T-cell (primary cell): Measurements from ENCODE around the gene GATA6. TPM values are rescaled to one million over a fixed set of nuclear protein-coding genes. Genes with fewer than 3 reads are reported as not detected.

Experiments used
- ATAC-seq, 4 experiments: fragments of 200-7000 bp in 3 of 4; fragments of 150-1000 bp in 1 of 4; cut with Tn5 transposase; replicated peaks in 1 of 4; 1 replicate in 3 of 4; 2 replicates in 1 of 4; pipeline ENCODE4 v1.10.0; 2021; ENCODE audit warnings: moderate library complexity in 3 of 4, mild to moderate bottlenecking in 2 of 4, moderate number of reproducible peaks in 1 of 4
- CTCF ChIA-PET, 2 donors: fragments of 300-600 bp; sonication (Branson Sonifier 250); formaldehyde crosslinking; loops; one replicate each; lab custom pipeline; 2022; ENCODE audit warnings: antibody characterized with exemption in 2 of 2; lab: Charles Lee
- POLR2A ChIA-PET, 2 donors: fragments of 300-600 bp; sonication (Branson Sonifier 250); formaldehyde crosslinking; loops; one replicate each; lab custom pipeline; 2022; ENCODE audit warnings: antibody characterized with exemption in 2 of 2; lab: Charles Lee
- DNase-seq, 35 experiments: peaks; one replicate each; pipeline versions ENCODE4 v3.0.0 to v3.0.0-alpha.2; 2013 to 2023
- H3K27ac ChIP-seq: one replicate; pipeline ENCODE4 v1.5.1; 2013; ENCODE audit warnings: low read length
- H3K27me3 ChIP-seq, 2 experiments: replicated peaks in 1 of 2; 1 replicate in 1 of 2; 2 replicates in 1 of 2; pipeline versions ENCODE4 v1.6.1 to v1.7.0; 2013; ENCODE audit warnings: low read length in 1 of 2, mixed read lengths in 1 of 2; ENCODE audit not compliant: control insufficient read depth in 2 of 2, insufficient read depth in 2 of 2; ENCODE audit errors: extremely low read depth in 1 of 2
- H3K36me3 ChIP-seq, 2 donors: 1 replicate in 1 of 2; 2 replicates in 1 of 2; pipeline versions ENCODE4 v1.6.1 to v1.7.0; 2013; ENCODE audit warnings: low read length in 1 of 2; ENCODE audit not compliant: control insufficient read depth in 2 of 2, insufficient read depth in 1 of 2; ENCODE audit errors: extremely low read depth in 1 of 2
- H3K4me1 ChIP-seq, 2 experiments: 1 replicate in 1 of 2; 2 replicates in 1 of 2; pipeline versions ENCODE4 v1.6.1 to v1.7.0; 2013; ENCODE audit warnings: low read length in 2 of 2, mixed read lengths in 1 of 2; ENCODE audit not compliant: insufficient read depth in 2 of 2, control insufficient read depth in 1 of 2; ENCODE audit errors: extremely low read depth in 1 of 2
- H3K4me3 ChIP-seq, 2 donors: 1 replicate in 1 of 2; 2 replicates in 1 of 2; pipeline versions ENCODE4 v1.5.1 to v1.7.0; 2013; ENCODE audit warnings: mild to moderate bottlenecking in 2 of 2, low read length in 1 of 2, moderate library complexity in 1 of 2; ENCODE audit not compliant: control insufficient read depth in 1 of 2; ENCODE audit errors: extremely low read depth in 1 of 2
- H3K9me3 ChIP-seq: 2 replicates; pipeline ENCODE4 v1.7.0; 2013
- H3K27ac Mint-ChIP-seq, 2 donors: one replicate each; pipeline ENCODE4 v1.8.0; 2020 to 2021; ENCODE audit warnings: mild to moderate bottlenecking in 2 of 2, mixed read lengths in 2 of 2
- H3K27me3 Mint-ChIP-seq, 2 donors: one replicate each; pipeline ENCODE4 v1.8.0; 2021 to 2022; ENCODE audit warnings: mixed read lengths in 2 of 2
- H3K36me3 Mint-ChIP-seq: one replicate; pipeline ENCODE4 v1.8.0; 2021; ENCODE audit warnings: mixed read lengths
- H3K4me1 Mint-ChIP-seq, 3 donors: one replicate each; pipeline ENCODE4 v1.8.0; 2020 to 2022; ENCODE audit warnings: mixed read lengths in 3 of 3, mild to moderate bottlenecking in 1 of 3
- H3K4me3 Mint-ChIP-seq, 3 donors: one replicate each; pipeline ENCODE4 v1.8.0; 2020 to 2022; ENCODE audit warnings: mild to moderate bottlenecking in 3 of 3, mixed read lengths in 3 of 3, moderate library complexity in 3 of 3
- H3K9me3 Mint-ChIP-seq, 3 donors: one replicate each; pipeline ENCODE4 v1.8.0; 2020 to 2022; ENCODE audit warnings: mixed read lengths in 3 of 3
- WGBS: methylation state at CpG from one replicate; pipeline ENCODE4 v1.1.5; 2013; ENCODE audit warnings: missing lambda C conversion rate; ENCODE audit not compliant: insufficient coverage; 5-methylcytosine and 5-hydroxymethylcytosine counted together
- total RNA-seq, 35 experiments: library from RNA in 6 of 35; stranded (reverse) in 6 of 35; fragments of 120-200 nt in 1 of 35; gene quantifications; one replicate each; pipeline versions ENCODE4 v1.2.1 to v1.2.4 and lab custom pipeline; 2013 to 2026

GATA6 gene
- under 1 TPM; 0.13 to 0.96 (median 0.59) TPM for total RNA-seq
- 0.79 TPM for total RNA-seq (2013)
- 0.04 to 4.8 (median 0.38) reads per million in 29 experiments for total RNA-seq (lab: John Stamatoyannopoulos, UW)

DNA sequence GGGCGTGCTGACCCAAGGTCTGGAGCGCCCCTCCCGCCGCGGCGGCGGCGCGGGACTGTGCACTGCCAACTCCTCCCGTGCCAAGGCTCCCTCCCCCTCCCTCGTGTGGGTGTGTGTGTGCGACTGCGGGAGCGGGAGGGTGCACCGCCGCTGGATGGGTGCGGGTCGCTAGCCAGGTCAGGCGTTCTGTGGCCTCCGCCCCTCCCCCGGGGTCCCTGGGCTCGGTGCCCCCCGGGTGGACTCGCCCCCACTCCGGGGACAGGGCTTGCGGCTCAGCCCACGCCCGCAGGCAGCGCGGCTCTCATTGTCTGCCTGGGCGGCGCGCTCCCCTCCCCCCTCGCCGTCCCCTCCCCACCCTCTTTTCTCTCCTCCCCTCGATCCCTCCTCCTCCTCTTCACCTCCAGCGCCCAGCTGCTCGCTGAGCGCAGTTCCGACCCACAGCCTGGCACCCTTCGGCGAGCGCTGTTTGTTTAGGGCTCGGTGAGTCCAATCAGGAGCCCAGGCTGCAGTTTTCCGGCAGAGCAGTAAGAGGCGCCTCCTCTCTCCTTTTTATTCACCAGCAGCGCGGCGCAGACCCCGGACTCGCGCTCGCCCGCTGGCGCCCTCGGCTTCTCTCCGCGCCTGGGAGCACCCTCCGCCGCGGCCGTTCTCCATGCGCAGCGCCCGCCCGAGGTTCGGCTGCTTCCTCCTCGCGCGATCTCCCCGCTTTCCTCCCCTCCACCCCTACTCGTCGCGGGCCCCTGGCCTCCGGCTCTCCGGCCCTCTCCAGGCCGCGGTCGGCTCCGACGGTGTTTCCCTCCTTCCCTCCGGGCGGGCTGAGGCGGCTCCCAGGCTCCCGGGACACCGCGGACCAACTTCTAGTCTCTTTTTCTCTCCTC is at the start of gene GATA6:
Gene GATA6 (plus strand): TSS at position 579 of the 878 bp plus-strand sequence. CDS start 1,556 bp downstream, outside the sequence.
- Histone ChIP-seq H3K27me3 (peaks cover 29 to 91% of the 10 kb centered on the region in 2 experiments), H3K4me1 (peaks cover 5 to 60% of the 10 kb centered on the region in 2 experiments), H3K27ac (no peak within 1 kb of the TSS), H3K36me3 (no peaks in the 10 kb centered on the region), H3K4me3 (peak within 1 kb of the TSS; percentile 55 to 60), H3K9me3 (no peaks in the 10 kb centered on the region)
- POLR2A ChIA-PET, result no interaction called here
- Mint-ChIP-seq H3K36me3 (no peaks in the 10 kb centered on the region), H3K4me1 (peaks cover 6 to 28% (median 25%) of the 10 kb centered on the region in 3 donors), H3K27me3 (peaks cover 51 to 72% of the 10 kb centered on the region in 2 donors), H3K4me3 (peak within 1 kb of the TSS; percentile 82 to 87 (median 85)), H3K9me3 (no peaks in the 10 kb centered on the region), H3K27ac (peak within 1 kb of the TSS in 1 of 2 donors; percentile 46)
- DNase-seq, result peak in 23 of 35 experiments; percentile 9 to 67 (median 30)
- ATAC-seq, result peak; percentile 39 to 76 (median 60)
- CTCF ChIA-PET, result interaction anchor here in 1 of 2 donors (0.6 kb wide), 1 partner anchor 289 kb away, joined by 3 read pairs; no protein-coding TSS in a partner anchor
- WGBS, result under 1% methylated on average over 60 of the region's 87 CpGs

DNA sequence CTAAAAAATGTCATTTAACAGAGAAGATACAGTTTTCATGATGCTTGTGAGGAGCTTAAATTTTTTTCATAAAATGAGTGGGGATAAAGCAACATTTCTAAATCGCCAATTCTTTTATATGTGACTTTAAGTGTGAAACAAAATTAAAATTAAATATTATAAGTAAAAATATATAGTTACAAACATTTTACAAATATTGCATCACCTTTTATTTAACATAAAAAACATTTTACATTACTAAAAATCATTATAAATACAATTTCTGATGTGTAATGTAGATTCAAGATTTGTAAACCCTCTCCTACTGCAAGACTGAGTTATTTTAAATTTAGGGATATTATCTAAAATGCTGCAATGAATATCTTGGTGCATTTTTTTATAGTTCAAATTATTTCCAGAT is 44.4 kb upstream of the GATA6 start:
- Mint-ChIP-seq H3K9me3 (no peaks in the 10 kb centered on the region), H3K36me3 (no peaks in the 10 kb centered on the region), H3K27ac (no peak overlapping the region), H3K4me1 (no peaks in the 10 kb centered on the region), H3K27me3 (no peaks in the 10 kb centered on the region), H3K4me3 (no peak overlapping the region)
- ChIA-PET CTCF (no interaction called here), POLR2A (no interaction called here)
- no peak overlapping the region for H3K4me3 ChIP-seq
- H3K27me3 ChIP-seq, result peaks cover 0 to 13% of the 10 kb centered on the region in 2 experiments
- ATAC-seq (no peak), DNase-seq (no peak)
- no peaks in the 10 kb centered on the region for H3K9me3 ChIP-seq
- no CpG with 5 or more reads among the region's 1 CpG for WGBS
- no peaks in the 10 kb centered on the region for H3K4me1 ChIP-seq
- no peak overlapping the region for H3K27ac ChIP-seq
- no peaks in the 10 kb centered on the region for H3K36me3 ChIP-seq

DNA sequence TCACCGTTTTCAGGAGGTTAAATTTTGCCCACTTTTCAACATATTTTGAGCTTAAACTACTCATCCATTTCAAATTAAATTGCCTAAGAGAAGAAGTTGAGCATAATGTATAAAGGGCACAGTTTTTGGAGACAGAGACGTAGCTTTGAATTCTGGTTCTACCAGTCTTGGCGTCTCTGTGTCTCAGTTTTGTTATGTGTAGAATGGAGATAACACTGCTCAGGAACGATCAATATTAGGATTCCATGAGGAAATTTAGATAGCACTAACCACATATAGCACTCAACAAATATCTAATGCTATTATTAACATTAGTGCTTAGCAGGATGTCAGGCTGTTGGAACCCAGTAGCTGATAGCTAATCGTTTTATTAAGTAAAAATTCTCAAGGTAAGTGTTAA is 40.4 kb upstream of the GATA6 start:
- H3K4me3 Mint-ChIP-seq, result no peak overlapping the region
- H3K9me3 ChIP-seq, result no peaks in the 10 kb centered on the region
- no peaks in the 10 kb centered on the region for H3K36me3 ChIP-seq
- H3K9me3 Mint-ChIP-seq, result no peaks in the 10 kb centered on the region
- CTCF ChIA-PET, result no interaction called here
- no peak overlapping the region for H3K27ac Mint-ChIP-seq
- ATAC-seq (no peak), DNase-seq (no peak)
- H3K4me1 ChIP-seq, result no peaks in the 10 kb centered on the region
- no peaks in the 10 kb centered on the region for H3K4me1 Mint-ChIP-seq
- H3K27me3 Mint-ChIP-seq, result no peaks in the 10 kb centered on the region
- no peak overlapping the region for H3K4me3 ChIP-seq
- no CpG with 5 or more reads among the region's 5 CpGs for WGBS
- no peaks in the 10 kb centered on the region for H3K36me3 Mint-ChIP-seq
- POLR2A ChIA-PET, result interaction anchor here in 1 of 2 donors (0.7 kb wide), 1 partner anchor 354 kb away, joined by 3 read pairs; no protein-coding TSS in a partner anchor
- H3K27me3 ChIP-seq, result peaks cover 0 to 10% of the 10 kb centered on the region in 2 experiments
- H3K27ac ChIP-seq, result no peak overlapping the region

DNA sequence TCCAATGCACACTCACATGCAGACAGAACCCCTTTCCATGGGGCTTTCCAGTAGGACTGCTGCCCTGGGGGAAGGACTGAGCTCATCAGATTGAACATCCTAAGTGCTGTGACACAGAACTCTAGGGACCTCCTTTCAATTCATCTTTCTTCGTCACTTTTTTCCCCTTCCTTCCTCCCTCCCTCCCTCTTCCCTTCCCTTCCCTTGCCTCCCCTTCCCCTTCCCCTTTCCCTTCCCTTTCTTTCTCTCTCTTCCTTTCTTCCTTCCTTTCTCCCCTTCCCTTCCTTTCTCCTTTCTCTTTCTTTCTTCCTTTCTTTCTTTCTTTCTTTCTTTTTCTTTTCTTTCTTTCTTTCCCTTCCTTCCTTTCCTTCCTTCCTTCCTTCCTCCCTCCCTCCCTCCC is 39.6 kb upstream of the GATA6 start:
- no peak overlapping the region for H3K4me3 ChIP-seq
- ATAC-seq (no peak), DNase-seq (no peak)
- Mint-ChIP-seq H3K9me3 (no peaks in the 10 kb centered on the region), H3K27me3 (no peaks in the 10 kb centered on the region), H3K4me3 (no peak overlapping the region), H3K36me3 (no peaks in the 10 kb centered on the region), H3K4me1 (no peaks in the 10 kb centered on the region), H3K27ac (no peak overlapping the region)
- ChIA-PET CTCF (no interaction called here), POLR2A (no interaction called here)
- H3K36me3 ChIP-seq, result no peaks in the 10 kb centered on the region
- no peaks in the 10 kb centered on the region for H3K9me3 ChIP-seq
- peaks cover 0 to 10% of the 10 kb centered on the region in 2 experiments for H3K27me3 ChIP-seq
- WGBS, result 60% methylated on average over 1 of the region's 1 CpG
- H3K27ac ChIP-seq, result no peak overlapping the region
- no peaks in the 10 kb centered on the region for H3K4me1 ChIP-seq

DNA sequence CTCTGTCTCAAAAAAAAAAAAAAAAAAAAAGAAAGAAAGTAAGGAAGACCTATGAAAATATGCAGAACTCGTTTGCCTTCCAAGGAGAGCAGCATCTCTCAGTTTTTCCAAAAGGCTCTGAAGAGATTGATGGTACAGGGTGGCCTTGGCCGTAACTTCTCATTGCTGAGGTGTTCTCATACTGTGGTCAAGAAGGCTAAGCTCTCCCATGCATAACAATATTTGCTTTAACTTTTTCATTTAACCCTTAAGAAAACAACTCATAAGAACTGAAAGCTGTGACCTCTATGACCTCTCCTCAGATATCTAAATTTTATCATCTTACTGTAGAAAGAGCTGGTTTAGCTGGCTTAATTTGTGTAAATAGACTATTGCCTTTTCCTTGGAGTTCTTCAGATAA is 37.1 kb upstream of the GATA6 start:
- no peaks in the 10 kb centered on the region for H3K9me3 Mint-ChIP-seq
- no CpG with 5 or more reads among the region's 2 CpGs for WGBS
- H3K9me3 ChIP-seq, result no peaks in the 10 kb centered on the region
- no peak for ATAC-seq
- H3K4me3 ChIP-seq, result no peak overlapping the region
- peaks cover 0 to 5% of the 10 kb centered on the region in 2 experiments for H3K27me3 ChIP-seq
- no peak overlapping the region for H3K27ac Mint-ChIP-seq
- POLR2A ChIA-PET, result no interaction called here
- no peak overlapping the region for H3K4me3 Mint-ChIP-seq
- DNase-seq, result no peak
- no peaks in the 10 kb centered on the region for H3K4me1 ChIP-seq
- no peak overlapping the region for H3K27ac ChIP-seq
- H3K36me3 Mint-ChIP-seq, result no peaks in the 10 kb centered on the region
- H3K4me1 Mint-ChIP-seq, result no peaks in the 10 kb centered on the region
- H3K27me3 Mint-ChIP-seq, result no peaks in the 10 kb centered on the region
- no peaks in the 10 kb centered on the region for H3K36me3 ChIP-seq
- CTCF ChIA-PET, result interaction anchor here in 1 of 2 donors (1.1 kb wide), 1 partner anchor 326 kb away, joined by 4 read pairs; no protein-coding TSS in a partner anchor

DNA sequence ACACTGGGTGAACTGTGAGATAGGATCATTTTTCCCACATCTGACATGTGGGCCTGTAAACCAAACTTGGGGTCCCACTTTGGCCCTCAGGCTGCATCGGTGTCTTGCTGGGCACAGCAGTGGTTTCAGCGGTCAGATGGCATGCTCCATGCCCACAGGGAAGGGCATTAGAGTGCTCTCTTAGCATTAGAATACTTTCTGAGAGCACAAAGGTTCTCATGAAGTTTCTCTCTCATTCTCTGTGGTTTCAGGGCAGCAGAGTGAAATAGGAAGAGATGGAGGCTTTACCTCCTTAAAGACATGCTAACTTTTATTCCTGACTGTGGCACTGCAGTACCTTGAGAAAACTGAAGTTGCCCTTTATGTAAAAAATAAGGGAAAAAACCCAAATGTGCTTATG is 36.6 kb upstream of the GATA6 start:
- 87% methylated on average over 2 of the region's 2 CpGs for WGBS
- Mint-ChIP-seq H3K9me3 (no peaks in the 10 kb centered on the region), H3K27ac (no peak overlapping the region), H3K27me3 (no peaks in the 10 kb centered on the region), H3K36me3 (no peaks in the 10 kb centered on the region), H3K4me1 (no peaks in the 10 kb centered on the region), H3K4me3 (no peak overlapping the region)
- H3K27me3 ChIP-seq, result peaks cover 0 to 3% of the 10 kb centered on the region in 2 experiments
- DNase-seq (no peak), ATAC-seq (no peak)
- H3K36me3 ChIP-seq, result no peaks in the 10 kb centered on the region
- no peaks in the 10 kb centered on the region for H3K9me3 ChIP-seq
- ChIA-PET CTCF (no interaction called here), POLR2A (no interaction called here)
- no peaks in the 10 kb centered on the region for H3K4me1 ChIP-seq
- H3K4me3 ChIP-seq, result no peak overlapping the region
- H3K27ac ChIP-seq, result no peak overlapping the region
